ENCODE results near the gene PCDH15. TPM values are rescaled to one million over a fixed set of nuclear protein-coding genes. Genes with fewer than 3 reads are reported as not detected.

PCDH15 gene
- total RNA-seq, 1 donor from 2014 or later, result not detected

GRCh38 chr10:54108961-54109360 lies 692.1 kb downstream of the PCDH15 start:
- Histone ChIP-seq H3K36me3 (ENCODE audit: control insufficient read depth, insufficient read depth, low read length) (no peaks in the 10 kb centered on the region), H3K27me3 (ENCODE audit: control insufficient read depth, insufficient read depth, low read length) (no peaks in the 10 kb centered on the region), H3K4me3 (ENCODE audit: low read depth, low read length) (no peak overlapping the region)
- DNase-seq (ENCODE audit: low read depth) (no peak), FAIRE-seq (no peak)
- TF ChIP-seq CTCF (IDR thresholded peaks at IDR 0.05; ENCODE audit: insufficient read depth, low read length, severe bottlenecking), result no peak

- TF ChIP-seq CTCF (IDR thresholded peaks at IDR 0.05; ENCODE audit: insufficient read depth, low read length, severe bottlenecking), result no peak
- Histone ChIP-seq H3K4me3 (ENCODE audit: low read depth, low read length) (no peak overlapping the region), H3K27me3 (ENCODE audit: control insufficient read depth, insufficient read depth, low read length) (no peaks in the 10 kb centered on the region), H3K36me3 (ENCODE audit: control insufficient read depth, insufficient read depth, low read length) (no peaks in the 10 kb centered on the region)
- FAIRE-seq, result no peak
- DNase-seq (ENCODE audit: low read depth), result no peak
Observed at GRCh38 chr10:54096892-54097291, 704.1 kb downstream of the PCDH15 start.

GRCh38 chr10:54094321-54094720 lies 706.7 kb downstream of the PCDH15 start:
- FAIRE-seq (no peak), DNase-seq (ENCODE audit: low read depth) (no peak)
- TF ChIP-seq CTCF (IDR thresholded peaks at IDR 0.05; ENCODE audit: insufficient read depth, low read length, severe bottlenecking), result no peak
- Histone ChIP-seq H3K27me3 (ENCODE audit: control insufficient read depth, insufficient read depth, low read length) (no peaks in the 10 kb centered on the region), H3K36me3 (ENCODE audit: control insufficient read depth, insufficient read depth, low read length) (no peaks in the 10 kb centered on the region), H3K4me3 (ENCODE audit: low read depth, low read length) (no peak overlapping the region)

- TF ChIP-seq CTCF (IDR thresholded peaks at IDR 0.05; ENCODE audit: insufficient read depth, low read length, severe bottlenecking), result no peak
- Histone ChIP-seq H3K36me3 (ENCODE audit: control insufficient read depth, insufficient read depth, low read length) (no peaks in the 10 kb centered on the region), H3K4me3 (ENCODE audit: low read depth, low read length) (no peak overlapping the region), H3K27me3 (ENCODE audit: control insufficient read depth, insufficient read depth, low read length) (no peaks in the 10 kb centered on the region)
- no peak for FAIRE-seq
- DNase-seq (ENCODE audit: low read depth), result peak; percentile 8
Observed at GRCh38 chr10:54091237-54091636, 709.8 kb downstream of the PCDH15 start.

- H3K36me3 ChIP-seq (ENCODE audit: control insufficient read depth, insufficient read depth, low read length), result no peaks in the 10 kb centered on the region
- TF ChIP-seq CTCF (IDR thresholded peaks at IDR 0.05; ENCODE audit: insufficient read depth, low read length, severe bottlenecking), result no peak
- no peak overlapping the region for H3K4me3 ChIP-seq (ENCODE audit: low read depth, low read length)
- no peaks in the 10 kb centered on the region for H3K27me3 ChIP-seq (ENCODE audit: control insufficient read depth, insufficient read depth, low read length)
- no peak for FAIRE-seq
- DNase-seq (ENCODE audit: low read depth), result no peak
Observed at GRCh38 chr10:54081950-54082349, 719.1 kb downstream of the PCDH15 start.

GRCh38 chr10:54067361-54067760 lies 733.7 kb downstream of the PCDH15 start:
- no peak for TF ChIP-seq CTCF (IDR thresholded peaks at IDR 0.05; ENCODE audit: insufficient read depth, low read length, severe bottlenecking)
- DNase-seq (ENCODE audit: low read depth) (no peak), FAIRE-seq (no peak)
- Histone ChIP-seq H3K36me3 (ENCODE audit: control insufficient read depth, insufficient read depth, low read length) (no peaks in the 10 kb centered on the region), H3K27me3 (ENCODE audit: control insufficient read depth, insufficient read depth, low read length) (no peaks in the 10 kb centered on the region), H3K4me3 (ENCODE audit: low read depth, low read length) (no peak overlapping the region)
